OCI-LY7 (cell line): ENCODE data around the gene TMEM217. TPM values are rescaled to one million over a fixed set of nuclear protein-coding genes. Genes with fewer than 3 reads are reported as not detected.
A peak's percentile ranks its signal among the peaks of the same experiment; 100 is the strongest.

Experiments used
- BruUV-seq: library from RNA; stranded (reverse); fragments of 400-500 nt; replicated peaks from 2 replicates; lab custom pipeline; 2021; lab: Mats Ljungman, UMichigan
- CTCF ChIA-PET: fragments of 300-600 bp; sonication (Branson Sonifier 250); formaldehyde crosslinking; loops from one replicate; lab custom pipeline; 2022; ENCODE audit warnings: antibody characterized with exemption; ENCODE audit not compliant: unreplicated experiment; lab: Charles Lee
- POLR2A ChIA-PET: fragments of 300-600 bp; sonication (Branson Sonifier 250); formaldehyde crosslinking; loops from one replicate; lab custom pipeline; 2022; ENCODE audit warnings: antibody characterized with exemption; lab: Charles Lee
- DNase-seq: peaks from one replicate; pipeline ENCODE4 v3.0.0-alpha.2; 2015; ENCODE audit warnings: low spot score
- H2AFZ ChIP-seq: fragments of 200-600 bp; sonication (generic), shearing (Covaris generic); 2 replicates; pipeline ENCODE4 v1.6.1; 2014; ENCODE audit warnings: mild to moderate bottlenecking, antibody characterized with exemption, low read length, moderate library complexity
- H3K27ac ChIP-seq: fragments of 200-600 bp; sonication (generic); 2 replicates; pipeline ENCODE4 v1.5.1; 2014; ENCODE audit warnings: mixed run types, low read depth, mild to moderate bottlenecking, moderate library complexity, low read length, inconsistent platforms; ENCODE audit not compliant: poor library complexity, severe bottlenecking
- H3K36me3 ChIP-seq: fragments of 200-600 bp; sonication (generic); 2 replicates; pipeline ENCODE4 v1.6.1; 2014; ENCODE audit warnings: mild to moderate bottlenecking, antibody characterized with exemption, low read length, moderate library complexity, mixed read lengths; ENCODE audit not compliant: insufficient read depth
- H3K4me1 ChIP-seq: fragments of 200-600 bp; sonication (generic); 2 replicates; pipeline ENCODE4 v1.5.1; 2014; ENCODE audit warnings: mild to moderate bottlenecking, low read length; ENCODE audit not compliant: insufficient read depth, poor library complexity, severe bottlenecking
- H3K4me2 ChIP-seq: fragments of 200-600 bp; sonication (generic); 2 replicates; pipeline ENCODE4 v1.6.1; 2014; ENCODE audit warnings: mild to moderate bottlenecking, low read length
- H3K4me3 ChIP-seq: fragments of 200-600 bp; sonication (generic); 2 replicates; pipeline ENCODE4 v1.5.1; 2014; ENCODE audit warnings: mild to moderate bottlenecking, low read depth, low read length; ENCODE audit not compliant: poor library complexity, severe bottlenecking
- H3K79me2 ChIP-seq: fragments of 200-600 bp; sonication (generic); 2 replicates; pipeline ENCODE4 v1.6.1; 2016; ENCODE audit warnings: low read depth, mild to moderate bottlenecking, low read length, moderate library complexity, mixed read lengths; ENCODE audit not compliant: insufficient read depth
- H3K9me2 ChIP-seq: fragments of 200-600 bp; sonication (generic); 2 replicates; pipeline ENCODE4 v1.6.1; 2016; ENCODE audit warnings: mild to moderate bottlenecking, low read length, mixed read lengths; ENCODE audit not compliant: insufficient read depth
- H3K9me3 ChIP-seq: fragments of 200-600 bp; sonication (generic); 2 replicates; pipeline ENCODE4 v1.6.1; 2014; ENCODE audit warnings: mild to moderate bottlenecking, mixed run types, low read length, mixed read lengths
- H4K20me1 ChIP-seq: fragments of 200-600 bp; sonication (generic); 2 replicates; pipeline ENCODE4 v1.6.1; 2014; ENCODE audit warnings: mild to moderate bottlenecking, antibody characterized with exemption, low read length, moderate library complexity, mixed read lengths; ENCODE audit not compliant: insufficient read depth
- EZH2phosphoT487 ChIP-seq: fragments of 200-600 bp; sonication (generic); IDR thresholded peaks from 2 replicates; pipeline ENCODE4 v1.6.1; 2018; ENCODE audit warnings: low read depth, borderline replicate concordance, mild to moderate bottlenecking, mixed run types, antibody characterized with exemption, low read length, moderate library complexity, mixed read lengths
- intact Hi-C: fragments of 100-400 bp; cut with micrococcal nuclease; formaldehyde crosslinking; loops from one replicate; pipeline ENCODE4 v1.10.0; 2022; ENCODE audit not compliant: unreplicated experiment
- total RNA-seq, 2 experiments: library from RNA; depleted of rRNA in 1 of 2; stranded (reverse); fragments of >200 nt in 1 of 2; shearing (Covaris generic) in 1 of 2; gene quantifications; 2 replicates each; pipeline ENCODE4 v1.2.3, GENCODE V29; 2014 to 2022
- TF ChIP-seq, protein P1 (sequence below): fragments of 200-600 bp; sonication (generic); conservative IDR thresholded peaks from 2 replicates; pipeline ENCODE4 v1.5.1; 2014; ENCODE audit warnings: mild to moderate bottlenecking, antibody characterized with exemption, low read length, moderate library complexity, mixed read lengths

Gene TMEM217
- total RNA-seq, 2 experiments from 2014 or later, result 0.34 TPM; not detected in 1

DNA sequence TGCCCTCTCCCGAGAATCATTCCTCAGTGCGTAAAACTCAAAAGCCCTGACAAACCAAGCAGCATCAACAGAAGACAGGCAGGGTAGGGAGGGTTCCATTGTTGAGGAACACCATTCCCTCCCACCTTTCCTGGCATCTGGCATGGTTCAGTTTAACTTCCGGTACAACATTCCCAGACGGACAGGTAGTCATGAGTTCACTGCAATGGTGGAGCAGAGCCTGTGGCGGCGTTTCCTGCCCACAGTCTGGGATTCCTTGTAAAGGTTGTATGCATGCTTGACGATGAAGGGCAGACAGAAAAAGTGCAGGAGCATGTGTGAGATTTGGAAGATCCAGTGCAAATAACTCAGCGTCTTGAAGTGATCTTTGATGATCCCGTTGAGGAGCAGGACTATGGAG, 45.7 kb downstream of the TMEM217 start:
- no peak for DNase-seq
- H3K4me1 ChIP-seq, result no peaks in the 10 kb centered on the region
- intact Hi-C loops, result no loop called here
- H3K9me3 ChIP-seq, result no peaks in the 10 kb centered on the region
- no peaks in the 10 kb centered on the region for H3K79me2 ChIP-seq
- H3K9me2 ChIP-seq, result no peaks in the 10 kb centered on the region
- CTCF ChIA-PET, result interaction anchor here (0.8 kb wide), 1 partner anchor 195 kb away, joined by 3 read pairs; no protein-coding TSS in a partner anchor
- POLR2A ChIA-PET, result interaction anchor here (0.7 kb wide), 1 partner anchor 9 kb away, joined by 5 read pairs; no protein-coding TSS in a partner anchor
- H2AFZ ChIP-seq, result no peak overlapping the region
- H3K4me3 ChIP-seq, result no peak overlapping the region
- H3K4me2 ChIP-seq, result no peak overlapping the region
- TF ChIP-seq, protein P1, sequence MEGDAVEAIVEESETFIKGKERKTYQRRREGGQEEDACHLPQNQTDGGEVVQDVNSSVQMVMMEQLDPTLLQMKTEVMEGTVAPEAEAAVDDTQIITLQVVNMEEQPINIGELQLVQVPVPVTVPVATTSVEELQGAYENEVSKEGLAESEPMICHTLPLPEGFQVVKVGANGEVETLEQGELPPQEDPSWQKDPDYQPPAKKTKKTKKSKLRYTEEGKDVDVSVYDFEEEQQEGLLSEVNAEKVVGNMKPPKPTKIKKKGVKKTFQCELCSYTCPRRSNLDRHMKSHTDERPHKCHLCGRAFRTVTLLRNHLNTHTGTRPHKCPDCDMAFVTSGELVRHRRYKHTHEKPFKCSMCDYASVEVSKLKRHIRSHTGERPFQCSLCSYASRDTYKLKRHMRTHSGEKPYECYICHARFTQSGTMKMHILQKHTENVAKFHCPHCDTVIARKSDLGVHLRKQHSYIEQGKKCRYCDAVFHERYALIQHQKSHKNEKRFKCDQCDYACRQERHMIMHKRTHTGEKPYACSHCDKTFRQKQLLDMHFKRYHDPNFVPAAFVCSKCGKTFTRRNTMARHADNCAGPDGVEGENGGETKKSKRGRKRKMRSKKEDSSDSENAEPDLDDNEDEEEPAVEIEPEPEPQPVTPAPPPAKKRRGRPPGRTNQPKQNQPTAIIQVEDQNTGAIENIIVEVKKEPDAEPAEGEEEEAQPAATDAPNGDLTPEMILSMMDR, result no peak
- no peak for TF ChIP-seq EZH2phosphoT487
- no peaks in the 10 kb centered on the region for H3K36me3 ChIP-seq
- H4K20me1 ChIP-seq, result no peaks in the 10 kb centered on the region
- H3K27ac ChIP-seq, result no peak overlapping the region
- BruUV-seq, result no TSS peak

DNA sequence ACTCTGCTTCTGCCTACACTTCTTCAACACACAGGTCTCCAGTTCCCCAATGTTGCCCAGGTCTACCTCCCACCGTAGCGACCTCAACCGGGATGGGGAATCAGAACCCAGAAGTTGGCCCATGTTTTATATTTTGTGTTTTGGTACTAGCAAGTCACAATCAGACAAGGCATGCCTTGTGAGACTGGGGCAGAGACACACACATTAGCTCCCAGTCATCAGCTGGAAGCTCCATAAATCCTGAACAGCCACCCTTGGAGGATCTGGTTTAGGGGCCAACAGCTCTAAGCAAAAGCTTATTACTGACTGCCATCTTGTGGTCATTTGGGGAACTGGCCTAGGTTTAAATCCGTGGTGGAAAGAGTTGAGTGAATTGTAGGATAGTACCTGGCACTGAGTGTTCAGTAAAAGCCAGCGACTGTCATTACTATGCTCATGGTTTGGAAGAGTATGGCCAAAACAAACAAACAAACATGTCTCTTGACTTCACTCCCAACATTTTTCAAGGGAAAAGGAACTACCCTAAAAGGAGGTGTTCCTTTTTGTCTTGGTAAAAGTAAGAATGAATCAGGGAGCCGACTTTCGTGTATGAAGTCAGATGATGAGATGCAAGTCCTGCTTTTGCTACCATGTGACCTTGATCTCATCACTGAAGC, 47.5 kb downstream of the TMEM217 start:
- H2AFZ ChIP-seq, result no peak overlapping the region
- H3K4me2 ChIP-seq, result no peak overlapping the region
- no peak overlapping the region for H3K4me3 ChIP-seq
- CTCF ChIA-PET, result interaction anchor here (0.6 to 1.6 kb wide), 4 partner anchors 181 to 233 kb away, joined by 4 to 9 read pairs (median 6); no protein-coding TSS in a partner anchor
- intact Hi-C loops, result loop anchor here (1.0 kb wide), 3 partner anchors 159 to 192 kb away; no protein-coding TSS in a partner anchor
- no peaks in the 10 kb centered on the region for H4K20me1 ChIP-seq
- no peaks in the 10 kb centered on the region for H3K79me2 ChIP-seq
- H3K4me1 ChIP-seq, result no peaks in the 10 kb centered on the region
- no TSS peak for BruUV-seq
- H3K27ac ChIP-seq, result no peak overlapping the region
- DNase-seq, result peak; percentile 80
- no peaks in the 10 kb centered on the region for H3K36me3 ChIP-seq
- POLR2A ChIA-PET, result interaction anchor here (0.9 to 1.2 kb wide), 2 partner anchors 17 to 122 kb away, joined by 3 read pairs; no protein-coding TSS in a partner anchor
- no peaks in the 10 kb centered on the region for H3K9me3 ChIP-seq
- no peak for TF ChIP-seq EZH2phosphoT487
- TF ChIP-seq, protein P1, result peak; percentile 97
- H3K9me2 ChIP-seq, result no peaks in the 10 kb centered on the region
